Panc1 (cell line): Measurements from ENCODE around the gene PC. TPM values are rescaled to one million over a fixed set of nuclear protein-coding genes. Genes with fewer than 3 reads are reported as not detected.

Source experiments
- ATAC-seq: fragments of 200-7000 bp; cut with Tn5 transposase; 2 replicates; pipeline ENCODE4 v1.9.1; 2020; ENCODE audit warnings: mild to moderate bottlenecking, moderate library complexity
- BruUV-seq: library from RNA; stranded (reverse); fragments of 400-500 nt; replicated peaks from 2 replicates; lab custom pipeline; 2021; lab: Mats Ljungman, UMichigan
- CTCF ChIA-PET: fragments of 300-600 bp; sonication (Branson Sonifier 250); formaldehyde crosslinking; loops from one replicate; lab custom pipeline; 2022; ENCODE audit warnings: antibody characterized with exemption; lab: Charles Lee
- POLR2A ChIA-PET: fragments of 300-600 bp; sonication (Branson Sonifier 250); formaldehyde crosslinking; loops from one replicate; lab custom pipeline; 2022; ENCODE audit warnings: antibody characterized with exemption; lab: Charles Lee
- DNase-seq: peaks from one replicate; pipeline ENCODE4 v3.0.0-alpha.2; 2010; ENCODE audit warnings: low read depth, low spot score
- H3K27ac ChIP-seq: 2 replicates; pipeline ENCODE4 v1.5.1; 2011; ENCODE audit warnings: mild to moderate bottlenecking, low read length, inconsistent platforms
- H3K27me3 ChIP-seq: fragments of 200-500 bp; sonication (Bioruptor generic); 2 replicates; pipeline ENCODE4 v1.6.0; 2014; ENCODE audit warnings: low read length, inconsistent platforms; ENCODE audit not compliant: control insufficient read depth, insufficient read depth
- H3K36me3 ChIP-seq: fragments of 200-500 bp; sonication (Bioruptor generic); 2 replicates; pipeline ENCODE4 v1.5.1; 2014; ENCODE audit warnings: inconsistent platforms, mild to moderate bottlenecking, low read length, moderate library complexity; ENCODE audit not compliant: control insufficient read depth, insufficient read depth
- H3K4me1 ChIP-seq: 2 replicates; pipeline ENCODE4 v1.5.1; 2011; ENCODE audit warnings: inconsistent platforms, mild to moderate bottlenecking, low read length, moderate library complexity; ENCODE audit not compliant: control insufficient read depth, insufficient read depth
- H3K4me3 ChIP-seq, 2 experiments: 2 replicates each; pipeline ENCODE4 v1.5.1; 2011 to 2012; ENCODE audit warnings: low read depth in 2 of 2, low read length in 2 of 2, mild to moderate bottlenecking in 2 of 2, inconsistent platforms in 1 of 2, moderate library complexity in 1 of 2
- H3K9me3 ChIP-seq: fragments of 200-500 bp; sonication (Bioruptor generic); 2 replicates; pipeline ENCODE4 v1.5.1; 2014; ENCODE audit warnings: low read depth, mild to moderate bottlenecking, inconsistent platforms, low read length, moderate library complexity; ENCODE audit not compliant: control insufficient read depth, insufficient read depth
- POLR2AphosphoS5 ChIP-seq: IDR thresholded peaks from 2 replicates; pipeline ENCODE4 v1.6.1; 2012; ENCODE audit warnings: mild to moderate bottlenecking, low read depth, low read length, moderate library complexity
- SIN3A ChIP-seq: IDR thresholded peaks from 2 replicates; pipeline ENCODE4 v1.6.1; 2012; ENCODE audit warnings: low read depth, mild to moderate bottlenecking, low read length, moderate library complexity, borderline replicate concordance; ENCODE audit not compliant: insufficient read depth
- TCF7L2 ChIP-seq: IDR thresholded peaks from 2 replicates; pipeline ENCODE4 v1.6.1; 2011; ENCODE audit warnings: mild to moderate bottlenecking, low read depth, low read length, inconsistent platforms
- in situ Hi-C: cut with HindIII; loops from 2 replicates; pipeline ENCODE4 v1.10.0; 2016; ENCODE audit warnings: low sequenced_read_pairs, low pct_unique_long_range_greater_than_20kb
- intact Hi-C: fragments of 100-400 bp; cut with micrococcal nuclease; formaldehyde crosslinking; loops from one replicate; pipeline ENCODE4 v1.10.0; 2022; ENCODE audit not compliant: unreplicated experiment
- total RNA-seq: library from RNA; stranded (reverse); gene quantifications from one replicate; pipeline ENCODE4 v1.2.1, GENCODE V29; 2021; ENCODE audit not compliant: unreplicated experiment
- TF ChIP-seq, protein P1 (sequence below): fragments of 450-650 bp; IDR thresholded peaks from 2 replicates; pipeline ENCODE4 v1.5.1; 2017; ENCODE audit warnings: mild to moderate bottlenecking
- TF ChIP-seq, protein P2 (sequence below), 2 experiments: IDR thresholded peaks; 2 replicates each; pipeline ENCODE4 v1.6.1; 2011 to 2012; ENCODE audit warnings: low read depth in 2 of 2, control low read depth in 1 of 2, low read length in 1 of 2, mild to moderate bottlenecking in 1 of 2, moderate library complexity in 1 of 2; ENCODE audit not compliant: insufficient read depth in 1 of 2

Gene PC
- total RNA-seq, 1 experiment from 2014 or later, result 12.8 TPM

DNA sequence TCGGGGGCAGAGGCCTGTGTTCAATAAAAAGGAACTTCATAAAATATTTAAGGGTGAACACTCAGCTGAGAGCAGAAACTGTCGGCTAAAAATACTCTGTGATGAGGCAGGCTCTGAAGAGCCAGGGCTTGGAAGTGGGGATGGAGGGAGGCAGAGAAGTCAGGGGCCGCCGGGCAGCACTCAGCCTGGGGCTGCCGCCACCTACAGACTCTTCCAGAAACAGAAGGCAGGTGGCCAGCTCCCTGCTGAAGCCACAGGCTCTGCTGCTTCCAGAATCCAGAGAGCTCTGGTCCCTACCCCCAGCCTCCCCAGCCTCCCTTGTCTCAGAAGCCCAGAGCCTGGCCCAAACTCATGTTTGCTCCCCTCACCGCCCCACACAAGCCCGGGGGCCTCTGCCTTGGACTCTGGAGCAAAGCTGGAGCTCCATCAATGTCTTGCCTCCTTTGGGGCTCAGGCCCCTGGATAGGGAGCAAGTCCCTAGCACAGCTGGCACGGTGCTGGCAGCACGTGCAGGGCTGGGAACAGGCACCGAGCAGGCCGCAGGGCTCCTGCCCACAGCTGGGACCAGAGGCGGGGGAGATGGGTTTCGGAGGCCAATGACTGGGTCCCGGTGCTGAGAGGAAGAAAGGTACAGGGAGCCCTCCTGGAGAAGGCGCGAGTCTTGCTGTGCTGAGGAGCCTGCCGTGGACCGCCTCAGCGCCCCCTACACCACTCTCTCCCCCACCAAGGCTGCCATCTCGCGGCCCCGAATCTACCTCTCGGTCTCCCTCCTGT lies 93.1 kb downstream of the PC start:
- TF ChIP-seq POLR2AphosphoS5 (no peak), SIN3A (no peak)
- TF ChIP-seq, protein P1, sequence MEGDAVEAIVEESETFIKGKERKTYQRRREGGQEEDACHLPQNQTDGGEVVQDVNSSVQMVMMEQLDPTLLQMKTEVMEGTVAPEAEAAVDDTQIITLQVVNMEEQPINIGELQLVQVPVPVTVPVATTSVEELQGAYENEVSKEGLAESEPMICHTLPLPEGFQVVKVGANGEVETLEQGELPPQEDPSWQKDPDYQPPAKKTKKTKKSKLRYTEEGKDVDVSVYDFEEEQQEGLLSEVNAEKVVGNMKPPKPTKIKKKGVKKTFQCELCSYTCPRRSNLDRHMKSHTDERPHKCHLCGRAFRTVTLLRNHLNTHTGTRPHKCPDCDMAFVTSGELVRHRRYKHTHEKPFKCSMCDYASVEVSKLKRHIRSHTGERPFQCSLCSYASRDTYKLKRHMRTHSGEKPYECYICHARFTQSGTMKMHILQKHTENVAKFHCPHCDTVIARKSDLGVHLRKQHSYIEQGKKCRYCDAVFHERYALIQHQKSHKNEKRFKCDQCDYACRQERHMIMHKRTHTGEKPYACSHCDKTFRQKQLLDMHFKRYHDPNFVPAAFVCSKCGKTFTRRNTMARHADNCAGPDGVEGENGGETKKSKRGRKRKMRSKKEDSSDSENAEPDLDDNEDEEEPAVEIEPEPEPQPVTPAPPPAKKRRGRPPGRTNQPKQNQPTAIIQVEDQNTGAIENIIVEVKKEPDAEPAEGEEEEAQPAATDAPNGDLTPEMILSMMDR, result no peak; the same call in 1 of the 2 replicates
- TF ChIP-seq, protein P2, sequence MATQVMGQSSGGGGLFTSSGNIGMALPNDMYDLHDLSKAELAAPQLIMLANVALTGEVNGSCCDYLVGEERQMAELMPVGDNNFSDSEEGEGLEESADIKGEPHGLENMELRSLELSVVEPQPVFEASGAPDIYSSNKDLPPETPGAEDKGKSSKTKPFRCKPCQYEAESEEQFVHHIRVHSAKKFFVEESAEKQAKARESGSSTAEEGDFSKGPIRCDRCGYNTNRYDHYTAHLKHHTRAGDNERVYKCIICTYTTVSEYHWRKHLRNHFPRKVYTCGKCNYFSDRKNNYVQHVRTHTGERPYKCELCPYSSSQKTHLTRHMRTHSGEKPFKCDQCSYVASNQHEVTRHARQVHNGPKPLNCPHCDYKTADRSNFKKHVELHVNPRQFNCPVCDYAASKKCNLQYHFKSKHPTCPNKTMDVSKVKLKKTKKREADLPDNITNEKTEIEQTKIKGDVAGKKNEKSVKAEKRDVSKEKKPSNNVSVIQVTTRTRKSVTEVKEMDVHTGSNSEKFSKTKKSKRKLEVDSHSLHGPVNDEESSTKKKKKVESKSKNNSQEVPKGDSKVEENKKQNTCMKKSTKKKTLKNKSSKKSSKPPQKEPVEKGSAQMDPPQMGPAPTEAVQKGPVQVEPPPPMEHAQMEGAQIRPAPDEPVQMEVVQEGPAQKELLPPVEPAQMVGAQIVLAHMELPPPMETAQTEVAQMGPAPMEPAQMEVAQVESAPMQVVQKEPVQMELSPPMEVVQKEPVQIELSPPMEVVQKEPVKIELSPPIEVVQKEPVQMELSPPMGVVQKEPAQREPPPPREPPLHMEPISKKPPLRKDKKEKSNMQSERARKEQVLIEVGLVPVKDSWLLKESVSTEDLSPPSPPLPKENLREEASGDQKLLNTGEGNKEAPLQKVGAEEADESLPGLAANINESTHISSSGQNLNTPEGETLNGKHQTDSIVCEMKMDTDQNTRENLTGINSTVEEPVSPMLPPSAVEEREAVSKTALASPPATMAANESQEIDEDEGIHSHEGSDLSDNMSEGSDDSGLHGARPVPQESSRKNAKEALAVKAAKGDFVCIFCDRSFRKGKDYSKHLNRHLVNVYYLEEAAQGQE (IDR thresholded peaks at IDR 0.05; ENCODE audit: insufficient read depth in 1 of 2, low read depth in 2 of 2, low read length in 1 of 2), result no peak
- ChIA-PET POLR2A (no interaction called here), CTCF (interaction anchor here (0.6 to 1.4 kb wide), 2 partner anchors 111 to 117 kb away, joined by 4 to 6 read pairs; no protein-coding TSS in a partner anchor)
- Histone ChIP-seq H3K4me3 (no peak overlapping the region), H3K4me1 (peaks cover 8% of the 10 kb centered on the region), H3K27me3 (no peaks in the 10 kb centered on the region), H3K9me3 (no peaks in the 10 kb centered on the region), H3K27ac (no peak overlapping the region), H3K36me3 (no peaks in the 10 kb centered on the region)
- ATAC-seq (0 out of 2 replicates have a peak, but pooled peaks have one; percentile 12), DNase-seq (no peak)
- intact Hi-C loops (no loop called here), in situ Hi-C loops (no loop called here)
- BruUV-seq, result no TSS peak

DNA sequence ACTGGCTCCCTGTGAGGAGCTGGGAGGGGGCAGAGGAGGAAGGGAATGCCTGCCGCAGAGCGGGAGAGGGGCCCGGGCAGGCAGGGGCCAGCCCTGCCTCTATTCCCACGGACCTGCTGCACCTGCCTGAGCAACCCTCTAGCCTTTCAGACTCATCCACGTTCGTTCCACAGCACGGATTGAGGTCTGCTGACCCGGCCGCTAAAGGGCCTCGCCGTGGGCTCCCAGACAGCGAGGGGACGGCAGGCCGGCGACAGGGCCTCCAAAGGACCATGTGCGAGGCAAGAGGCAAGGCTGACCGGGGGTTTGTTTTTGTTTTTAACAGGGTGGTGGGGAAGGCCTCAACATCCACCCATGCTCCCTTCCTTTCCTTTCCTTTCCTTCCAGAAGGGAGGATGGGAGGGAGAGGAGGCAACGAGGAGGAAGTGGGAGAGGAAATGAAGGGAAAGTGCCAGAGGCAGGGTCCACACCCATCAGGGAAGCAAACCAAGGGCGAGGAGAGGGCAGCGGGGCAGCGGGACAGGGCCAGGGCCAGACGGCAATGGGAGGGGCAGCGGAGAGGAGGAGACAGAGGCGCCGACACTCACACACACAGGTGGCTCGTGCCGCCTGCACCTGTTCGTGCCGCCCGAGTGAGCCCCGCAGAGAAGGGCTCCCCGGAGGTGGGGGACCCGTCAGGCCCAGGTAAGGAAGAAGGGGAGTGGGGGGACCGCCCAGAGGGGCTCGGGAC lies 93.8 kb downstream of the PC start:
- H3K4me3 ChIP-seq, result no peak overlapping the region
- POLR2A ChIA-PET, result no interaction called here
- H3K27ac ChIP-seq, result no peak overlapping the region
- no TSS peak for BruUV-seq
- DNase-seq (no peak), ATAC-seq (no peak)
- intact Hi-C loops (no loop called here), in situ Hi-C loops (no loop called here)
- no peaks in the 10 kb centered on the region for H3K36me3 ChIP-seq
- no peaks in the 10 kb centered on the region for H3K9me3 ChIP-seq
- peaks cover 12% of the 10 kb centered on the region for H3K4me1 ChIP-seq
- TF ChIP-seq, protein P2 (IDR thresholded peaks at IDR 0.05; ENCODE audit: insufficient read depth in 1 of 2, low read depth in 2 of 2, low read length in 1 of 2), result no peak
- TF ChIP-seq, protein P1, result no peak
- TF ChIP-seq TCF7L2 (no peak), POLR2AphosphoS5 (no peak)
- CTCF ChIA-PET, result interaction anchor here (1.4 kb wide), 1 partner anchor 111 kb away, joined by 4 read pairs; no protein-coding TSS in a partner anchor
- no peaks in the 10 kb centered on the region for H3K27me3 ChIP-seq
